Measurements from ENCODE around the gene ARHGEF3. TPM values are rescaled to one million over a fixed set of nuclear protein-coding genes. Genes with fewer than 3 reads are reported as not detected.
A peak's percentile ranks its signal among the peaks of the same experiment; 100 is the strongest.

ARHGEF3 gene
- total RNA-seq, 1 donor from 2014 or later: 26.1 TPM

- FAIRE-seq (no peak), DNase-seq (ENCODE audit: low spot score in 2 of 2) (no peak)
Measured at GRCh38 chr3:56823984-56824703, 22.4 kb upstream of the ARHGEF3 start.

- FAIRE-seq: no peak
- no peak for DNase-seq (ENCODE audit: low spot score in 2 of 2)
Measured at GRCh38 chr3:56823421-56823926, 21.7 kb upstream of the ARHGEF3 start.

- no peak for DNase-seq (ENCODE audit: low spot score in 2 of 2)
- no peak for FAIRE-seq
Measured at GRCh38 chr3:56822501-56822900, 20.8 kb upstream of the ARHGEF3 start.

- no peak for DNase-seq (ENCODE audit: low spot score in 2 of 2)
- no peak for FAIRE-seq
Measured at GRCh38 chr3:56819016-56819809, 17.5 kb upstream of the ARHGEF3 start.

GRCh38 chr3:56818156-56818985 is 16.6 kb upstream of the ARHGEF3 start:
- no peak for FAIRE-seq
- no peak for DNase-seq (ENCODE audit: low spot score in 2 of 2)

GRCh38 chr3:56817646-56818045 is 15.9 kb upstream of the ARHGEF3 start:
- FAIRE-seq (no peak), DNase-seq (ENCODE audit: low spot score in 2 of 2) (no peak)

GRCh38 chr3:56816061-56816460 is 14.3 kb upstream of the ARHGEF3 start:
- FAIRE-seq (no peak), DNase-seq (ENCODE audit: low spot score in 2 of 2) (no peak)

- FAIRE-seq (no peak), DNase-seq (ENCODE audit: low spot score in 2 of 2) (no peak)
Measured at GRCh38 chr3:56815589-56815988, 13.8 kb upstream of the ARHGEF3 start.

- FAIRE-seq: no peak
Measured at GRCh38 chr3:56813653-56813960, 11.9 kb upstream of the ARHGEF3 start.

GRCh38 chr3:56812754-56813652 is 11.3 kb upstream of the ARHGEF3 start:
- FAIRE-seq (no peak), DNase-seq (ENCODE audit: low spot score in 2 of 2) (no peak)

More at GRCh38 chr3:56813653-56813960, 11.9 kb upstream of the ARHGEF3 start:
- no peak for DNase-seq (ENCODE audit: low spot score in 2 of 2)

- FAIRE-seq (no peak), DNase-seq (ENCODE audit: low spot score in 2 of 2) (no peak)
Measured at GRCh38 chr3:56811546-56812202, 9.9 kb upstream of the ARHGEF3 start.

- DNase-seq (ENCODE audit: low spot score in 2 of 2): no peak
- no peak for FAIRE-seq
Measured at GRCh38 chr3:56810577-56811545, 9.1 kb upstream of the ARHGEF3 start.

GRCh38 chr3:56806407-56806806 is 4.7 kb upstream of the ARHGEF3 start:
- FAIRE-seq (no peak), DNase-seq (ENCODE audit: low spot score in 2 of 2) (peak in 1 of 2 donors; percentile 25)

- FAIRE-seq: no peak
- no peak for DNase-seq (ENCODE audit: low spot score in 2 of 2)
Measured at GRCh38 chr3:56802790-56803189, 1.0 kb upstream of the ARHGEF3 start.

- no peak for FAIRE-seq
- no peak for DNase-seq (ENCODE audit: low spot score in 2 of 2)
Measured at GRCh38 chr3:56802378-56802745, 613 bp upstream of the ARHGEF3 start.

- FAIRE-seq: no peak
- no peak for DNase-seq (ENCODE audit: low spot score in 2 of 2)
Measured at GRCh38 chr3:56800832-56801661, 702 bp downstream of the ARHGEF3 start.

- DNase-seq (ENCODE audit: low spot score in 2 of 2) (no peak), FAIRE-seq (no peak)
Measured at GRCh38 chr3:56800130-56800831, 1.5 kb downstream of the ARHGEF3 start.
